Liver (tissue), 9 donors: ENCODE results near the gene PTPRN2. TPM values are rescaled to one million over a fixed set of nuclear protein-coding genes. Genes with fewer than 3 reads are reported as not detected.

ENCODE experiments used
- DNase-seq: peaks from one replicate; pipeline ENCODE4 v3.0.0-alpha.2; 2017; ENCODE audit warnings: low spot score
- H3K27ac ChIP-seq, 2 donors: one replicate each; pipeline ENCODE4 v1.7.0; 2013; ENCODE audit warnings: inconsistent platforms in 2 of 2, low read length in 2 of 2, control low read depth in 1 of 2, low read depth in 1 of 2, mild to moderate bottlenecking in 1 of 2
- H3K27me3 ChIP-seq, 4 donors: one replicate each; pipeline versions ENCODE4 v1.6.1 to v1.7.0; 2013; ENCODE audit warnings: low read length in 3 of 4, inconsistent platforms in 1 of 4, mild to moderate bottlenecking in 1 of 4, moderate library complexity in 1 of 4; ENCODE audit not compliant: control insufficient read depth in 4 of 4, insufficient read depth in 4 of 4
- H3K36me3 ChIP-seq, 4 donors: one replicate each; pipeline versions ENCODE4 v1.6.1 to v1.7.0; 2013; ENCODE audit warnings: low read length in 3 of 4, mild to moderate bottlenecking in 3 of 4, low read depth in 1 of 4, moderate library complexity in 1 of 4; ENCODE audit not compliant: control insufficient read depth in 4 of 4, insufficient read depth in 3 of 4
- H3K4me1 ChIP-seq, 4 donors: one replicate each; pipeline versions ENCODE4 v1.6.1 to v1.7.0; 2013; ENCODE audit warnings: low read length in 3 of 4, mild to moderate bottlenecking in 3 of 4, moderate library complexity in 1 of 4; ENCODE audit not compliant: control insufficient read depth in 4 of 4, insufficient read depth in 4 of 4
- H3K4me3 ChIP-seq, 3 donors: one replicate each; pipeline versions ENCODE4 v1.6.1 to v1.7.0; 2013; ENCODE audit warnings: low read length in 3 of 3, control low read depth in 1 of 3, low read depth in 1 of 3, mild to moderate bottlenecking in 1 of 3
- H3K9ac ChIP-seq, 2 donors: one replicate each; pipeline ENCODE4 v1.7.0; 2013; ENCODE audit warnings: low read length in 2 of 2, mild to moderate bottlenecking in 2 of 2, moderate library complexity in 2 of 2, control low read depth in 1 of 2, low read depth in 1 of 2
- H3K9me3 ChIP-seq, 4 donors: one replicate each; pipeline versions ENCODE4 v1.6.1 to v1.7.0; 2013; ENCODE audit warnings: low read length in 3 of 4; ENCODE audit not compliant: control insufficient read depth in 4 of 4
- EGR1 ChIP-seq, 2 donors: IDR thresholded peaks; 2 replicates each; pipeline ENCODE4 v1.6.1; 2016 to 2018; ENCODE audit warnings: antibody characterized with exemption in 2 of 2, low read depth in 2 of 2
- FOXA1 ChIP-seq: IDR thresholded peaks from 2 replicates; pipeline ENCODE4 v1.6.1; 2016; ENCODE audit warnings: antibody characterized with exemption
- FOXA2 ChIP-seq: IDR thresholded peaks from 2 replicates; pipeline ENCODE4 v1.6.1; 2016; ENCODE audit warnings: antibody characterized with exemption
- GABPA ChIP-seq, 2 donors: IDR thresholded peaks in 1 of 2; conservative IDR thresholded peaks in 1 of 2; 2 replicates each; pipeline ENCODE4 v1.6.1; 2016; ENCODE audit warnings: antibody characterized with exemption in 2 of 2, mild to moderate bottlenecking in 1 of 2, moderate library complexity in 1 of 2
- HNF4A ChIP-seq, 2 donors: conservative IDR thresholded peaks; 2 replicates each; pipeline ENCODE4 v1.6.1; 2016; ENCODE audit warnings: antibody characterized with exemption in 2 of 2, mild to moderate bottlenecking in 2 of 2
- HNF4G ChIP-seq: IDR thresholded peaks from 2 replicates; pipeline ENCODE4 v1.6.1; 2016; ENCODE audit warnings: antibody characterized with exemption
- JUND ChIP-seq, 2 donors: IDR thresholded peaks; 2 replicates each; pipeline ENCODE4 v1.6.1; 2016; ENCODE audit warnings: antibody characterized with exemption in 2 of 2
- NR2F2 ChIP-seq: IDR thresholded peaks from 2 replicates; pipeline ENCODE4 v1.6.1; 2016; ENCODE audit warnings: antibody characterized with exemption
- RAD21 ChIP-seq, 2 donors: IDR thresholded peaks; 2 replicates each; pipeline ENCODE4 v1.6.1; 2016; ENCODE audit warnings: antibody characterized with exemption in 2 of 2, mild to moderate bottlenecking in 2 of 2
- RXRA ChIP-seq, 2 donors: IDR thresholded peaks; 2 replicates each; pipeline ENCODE4 v1.6.1; 2017 to 2018; ENCODE audit warnings: antibody characterized with exemption in 2 of 2, mild to moderate bottlenecking in 1 of 2
- SP1 ChIP-seq: IDR thresholded peaks from 2 replicates; pipeline ENCODE4 v1.6.1; 2018; ENCODE audit warnings: antibody characterized with exemption, mild to moderate bottlenecking
- TAF1 ChIP-seq: conservative IDR thresholded peaks from 2 replicates; pipeline ENCODE4 v1.6.1; 2016; ENCODE audit warnings: antibody characterized with exemption, mild to moderate bottlenecking
- YY1 ChIP-seq: IDR thresholded peaks from 2 replicates; pipeline ENCODE4 v1.6.1; 2016; ENCODE audit warnings: antibody characterized with exemption, mild to moderate bottlenecking
- WGBS: extraction: QIAGEN DNeasy Blood & Tissue Kit; methylation state at CpG from one replicate; pipeline ENCODE4 v1.1.7; 2013; 5-methylcytosine and 5-hydroxymethylcytosine counted together
- polyA plus RNA-seq, 2 donors: library from polyadenylated mRNA; stranded (reverse) in 1 of 2; unstranded in 1 of 2; fragments of 200-250 nt in 1 of 2; fragments of >200 nt in 1 of 2; fragmentation: Nextera tagmentation in 1 of 2; extraction: Ambion mirVana in 1 of 2; gene quantifications; one replicate each; pipeline versions ENCODE4 v1.2.1 to v1.2.3, GENCODE V29; 2013 to 2015
- total RNA-seq, 2 donors: library from RNA; depleted of rRNA; stranded (reverse); fragments of >200 nt; gene quantifications; one replicate each; pipeline ENCODE4 v1.2.3, GENCODE V29; 2014
- TF ChIP-seq, protein P1 (sequence below): IDR thresholded peaks from 2 replicates; pipeline ENCODE4 v1.6.1; 2016; ENCODE audit warnings: antibody characterized with exemption
- TF ChIP-seq, protein P2 (sequence below): IDR thresholded peaks from 2 replicates; pipeline ENCODE4 v1.6.1; 2016; ENCODE audit warnings: antibody characterized with exemption
- TF ChIP-seq, protein P3 (sequence below): IDR thresholded peaks from 2 replicates; pipeline ENCODE4 v1.6.1; 2016; ENCODE audit warnings: antibody characterized with exemption
- TF ChIP-seq, protein P4 (sequence below): fragments of 150-350 bp; IDR thresholded peaks from 2 replicates; pipeline ENCODE4 v1.5.1; 2017; ENCODE audit warnings: improper control_type of control experiment, low read depth, low read length; ENCODE audit not compliant: missing input control
- donor health status: healthy.
- donor health status: healthy.
- donor health status: healthy.
- donor health status: healthy.
- donor health status: healthy.

The PTPRN2 gene
- total and polyA plus RNA-seq, 4 donors: 0.75 to 1.9 (median 1.1) TPM

DNA sequence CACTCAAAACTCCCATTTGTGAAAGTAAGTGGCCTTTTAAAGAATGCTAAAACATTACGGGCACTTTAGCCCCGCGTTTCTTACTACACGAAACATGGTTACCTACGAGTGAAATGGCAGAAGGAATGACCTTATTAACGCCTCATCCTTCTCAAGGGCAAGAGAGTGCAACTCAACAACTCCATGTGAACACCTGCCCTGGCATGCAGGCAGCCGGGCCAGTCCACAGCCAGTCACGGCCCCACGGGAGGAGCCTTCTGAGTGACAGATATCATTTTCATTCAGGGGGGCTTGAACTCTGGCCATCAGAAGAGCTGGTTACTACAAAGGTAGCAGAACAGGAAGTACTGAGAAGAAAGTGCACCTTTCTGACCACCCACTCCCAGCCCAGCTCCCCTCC is 236.1 kb downstream of the PTPRN2 start:
- WGBS: 79% methylated on average over 9 of the region's 9 CpGs
- Histone ChIP-seq H3K36me3 (no peaks in the 10 kb centered on the region), H3K4me1 (no peaks in the 10 kb centered on the region), H3K9ac (no peak overlapping the region), H3K4me3 (no peak overlapping the region), H3K27ac (no peak overlapping the region), H3K9me3 (peaks cover 0 to 15% (median 1%) of the 10 kb centered on the region in 4 donors), H3K27me3 (peaks cover 0 to 4% (median 0%) of the 10 kb centered on the region in 4 donors)
- TF ChIP-seq SP1 (no peak), EGR1 (IDR thresholded peaks at IDR 0.05; ENCODE audit: low read depth in 2 of 2) (no peak), NR2F2 (no peak), JUND (IDR thresholded peaks at IDR 0.05) (no peak), RAD21 (IDR thresholded peaks at IDR 0.05) (no peak), FOXA2 (no peak)
- TF ChIP-seq, protein P1, sequence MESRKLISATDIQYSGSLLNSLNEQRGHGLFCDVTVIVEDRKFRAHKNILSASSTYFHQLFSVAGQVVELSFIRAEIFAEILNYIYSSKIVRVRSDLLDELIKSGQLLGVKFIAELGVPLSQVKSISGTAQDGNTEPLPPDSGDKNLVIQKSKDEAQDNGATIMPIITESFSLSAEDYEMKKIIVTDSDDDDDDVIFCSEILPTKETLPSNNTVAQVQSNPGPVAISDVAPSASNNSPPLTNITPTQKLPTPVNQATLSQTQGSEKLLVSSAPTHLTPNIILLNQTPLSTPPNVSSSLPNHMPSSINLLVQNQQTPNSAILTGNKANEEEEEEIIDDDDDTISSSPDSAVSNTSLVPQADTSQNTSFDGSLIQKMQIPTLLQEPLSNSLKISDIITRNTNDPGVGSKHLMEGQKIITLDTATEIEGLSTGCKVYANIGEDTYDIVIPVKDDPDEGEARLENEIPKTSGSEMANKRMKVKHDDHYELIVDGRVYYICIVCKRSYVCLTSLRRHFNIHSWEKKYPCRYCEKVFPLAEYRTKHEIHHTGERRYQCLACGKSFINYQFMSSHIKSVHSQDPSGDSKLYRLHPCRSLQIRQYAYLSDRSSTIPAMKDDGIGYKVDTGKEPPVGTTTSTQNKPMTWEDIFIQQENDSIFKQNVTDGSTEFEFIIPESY: no peak
- TF ChIP-seq, protein P2, sequence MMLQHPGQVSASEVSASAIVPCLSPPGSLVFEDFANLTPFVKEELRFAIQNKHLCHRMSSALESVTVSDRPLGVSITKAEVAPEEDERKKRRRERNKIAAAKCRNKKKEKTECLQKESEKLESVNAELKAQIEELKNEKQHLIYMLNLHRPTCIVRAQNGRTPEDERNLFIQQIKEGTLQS: no peak
- no peak for DNase-seq

DNA sequence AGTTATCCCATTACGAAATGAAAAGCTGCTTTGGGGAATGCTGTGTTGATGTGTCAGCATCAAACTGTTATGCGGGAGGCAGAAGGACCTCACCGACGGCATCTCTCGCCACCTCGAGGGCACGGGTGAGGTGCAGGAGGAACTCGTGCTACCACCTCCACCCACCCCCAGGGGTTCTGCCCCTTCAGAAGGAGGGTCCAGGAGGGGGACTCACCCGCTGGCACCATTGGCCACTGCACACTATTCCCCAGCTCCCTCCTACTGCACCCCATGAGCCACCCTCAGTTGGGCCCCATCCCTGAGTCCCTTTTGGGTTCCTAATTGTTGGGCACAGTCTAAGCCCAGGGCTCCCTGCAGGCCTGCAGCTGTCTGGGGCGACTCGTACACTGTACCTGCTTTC is 236.6 kb downstream of the PTPRN2 start:
- DNase-seq: no peak
- H3K9me3 ChIP-seq: peaks cover 0 to 15% (median 1%) of the 10 kb centered on the region in 4 donors
- H3K36me3 ChIP-seq: no peaks in the 10 kb centered on the region
- H3K27ac ChIP-seq: no peak overlapping the region
- TF ChIP-seq RXRA (IDR thresholded peaks at IDR 0.05): no peak
- no peak for TF ChIP-seq HNF4G
- TF ChIP-seq NR2F2: no peak
- no peak for TF ChIP-seq GABPA (IDR thresholded peaks at IDR 0.05 in 1 of 2, conservative IDR thresholded peaks at IDR 0.05 in 1 of 2)
- TF ChIP-seq, protein P3, sequence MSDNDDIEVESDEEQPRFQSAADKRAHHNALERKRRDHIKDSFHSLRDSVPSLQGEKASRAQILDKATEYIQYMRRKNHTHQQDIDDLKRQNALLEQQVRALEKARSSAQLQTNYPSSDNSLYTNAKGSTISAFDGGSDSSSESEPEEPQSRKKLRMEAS: no peak
- no peak for TF ChIP-seq TAF1
- TF ChIP-seq FOXA1: no peak
- no peaks in the 10 kb centered on the region for H3K4me1 ChIP-seq
- peaks cover 0 to 4% (median 0%) of the 10 kb centered on the region in 4 donors for H3K27me3 ChIP-seq
- no peak overlapping the region for H3K4me3 ChIP-seq
- WGBS: 76% methylated on average over 11 of the region's 11 CpGs
- no peak overlapping the region for H3K9ac ChIP-seq

DNA sequence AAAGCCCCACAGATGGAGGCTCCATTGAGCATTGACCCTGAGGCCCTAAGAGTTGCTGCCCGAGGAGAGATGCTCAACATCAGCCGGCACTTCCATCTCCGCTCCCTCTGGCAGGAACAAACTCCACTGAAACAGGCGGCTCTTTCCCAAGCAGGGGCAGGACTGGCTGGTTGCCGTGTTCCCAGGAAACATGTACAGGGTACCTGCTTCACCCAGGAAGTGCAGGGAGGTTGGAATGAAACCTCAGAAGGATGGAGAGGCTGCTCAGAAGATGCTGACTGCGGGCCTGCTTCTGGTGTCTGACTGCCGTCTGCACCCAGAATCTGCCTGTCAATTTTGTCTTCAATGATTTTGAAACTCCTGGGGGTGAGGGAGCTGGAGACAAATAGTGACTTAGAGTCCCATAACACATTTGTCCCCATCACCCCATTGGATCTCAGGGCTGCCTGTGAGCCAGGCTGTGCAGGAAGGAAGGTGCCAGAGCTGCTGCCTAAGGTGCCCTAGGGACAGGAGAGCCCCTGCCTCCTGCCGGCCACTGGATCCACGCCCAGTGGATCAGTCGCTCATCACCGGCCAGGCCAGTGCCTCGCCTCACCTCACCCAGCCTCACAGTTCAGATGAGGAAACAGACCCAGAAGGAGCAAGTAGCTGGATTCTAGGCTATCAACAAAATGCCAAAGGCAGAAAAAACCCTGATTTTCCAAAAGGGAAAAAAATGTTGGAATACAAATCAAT is 237.3 kb downstream of the PTPRN2 start:
- Histone ChIP-seq H3K36me3 (no peaks in the 10 kb centered on the region), H3K9me3 (peaks cover 0 to 11% (median 1%) of the 10 kb centered on the region in 4 donors), H3K27me3 (peaks cover 0 to 4% (median 0%) of the 10 kb centered on the region in 4 donors), H3K4me1 (no peaks in the 10 kb centered on the region), H3K4me3 (no peak overlapping the region), H3K9ac (no peak overlapping the region), H3K27ac (no peak overlapping the region)
- WGBS: 77% methylated on average over 12 of the region's 12 CpGs
- no peak for DNase-seq
- TF ChIP-seq RAD21 (IDR thresholded peaks at IDR 0.05): no peak
- TF ChIP-seq GABPA (IDR thresholded peaks at IDR 0.05 in 1 of 2, conservative IDR thresholded peaks at IDR 0.05 in 1 of 2): no peak
- TF ChIP-seq TAF1: no peak
- TF ChIP-seq FOXA2: no peak
- TF ChIP-seq SP1: no peak
- TF ChIP-seq, protein P3: no peak
- no peak for TF ChIP-seq HNF4A (conservative IDR thresholded peaks at IDR 0.05)
- TF ChIP-seq, protein P4, sequence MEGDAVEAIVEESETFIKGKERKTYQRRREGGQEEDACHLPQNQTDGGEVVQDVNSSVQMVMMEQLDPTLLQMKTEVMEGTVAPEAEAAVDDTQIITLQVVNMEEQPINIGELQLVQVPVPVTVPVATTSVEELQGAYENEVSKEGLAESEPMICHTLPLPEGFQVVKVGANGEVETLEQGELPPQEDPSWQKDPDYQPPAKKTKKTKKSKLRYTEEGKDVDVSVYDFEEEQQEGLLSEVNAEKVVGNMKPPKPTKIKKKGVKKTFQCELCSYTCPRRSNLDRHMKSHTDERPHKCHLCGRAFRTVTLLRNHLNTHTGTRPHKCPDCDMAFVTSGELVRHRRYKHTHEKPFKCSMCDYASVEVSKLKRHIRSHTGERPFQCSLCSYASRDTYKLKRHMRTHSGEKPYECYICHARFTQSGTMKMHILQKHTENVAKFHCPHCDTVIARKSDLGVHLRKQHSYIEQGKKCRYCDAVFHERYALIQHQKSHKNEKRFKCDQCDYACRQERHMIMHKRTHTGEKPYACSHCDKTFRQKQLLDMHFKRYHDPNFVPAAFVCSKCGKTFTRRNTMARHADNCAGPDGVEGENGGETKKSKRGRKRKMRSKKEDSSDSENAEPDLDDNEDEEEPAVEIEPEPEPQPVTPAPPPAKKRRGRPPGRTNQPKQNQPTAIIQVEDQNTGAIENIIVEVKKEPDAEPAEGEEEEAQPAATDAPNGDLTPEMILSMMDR: no peak
- TF ChIP-seq JUND (IDR thresholded peaks at IDR 0.05): no peak
- TF ChIP-seq, protein P1: no peak
- TF ChIP-seq EGR1 (IDR thresholded peaks at IDR 0.05; ENCODE audit: low read depth in 2 of 2): no peak
- TF ChIP-seq YY1: no peak
- no peak for TF ChIP-seq NR2F2
- TF ChIP-seq HNF4G: no peak
- no peak for TF ChIP-seq FOXA1
